K562 (cell line): Measurements from ENCODE around the gene ZNF302. TPM values are rescaled to one million over a fixed set of nuclear protein-coding genes. Genes with fewer than 3 reads are reported as not detected.

ENCODE experiments used
- ATAC-seq: fragments of 200-7000 bp; cut with Tn5 transposase; 3 replicates; pipeline ENCODE4 v1.9.1; 2020; ENCODE audit warnings: moderate library complexity
- Bru-seq: library from RNA; stranded (reverse); fragments of 400-500 nt; gene quantifications from one replicate; lab custom pipeline; 2021; lab: Mats Ljungman, UMichigan
- BruChase-seq, 2 experiments: library from RNA; stranded (reverse); fragments of 400-500 nt; gene quantifications; one replicate each; lab custom pipeline; 2021; lab: Mats Ljungman, UMichigan
- BruUV-seq: library from RNA; stranded (reverse); fragments of 400-500 nt; replicated peaks from 2 replicates; lab custom pipeline; 2021; lab: Mats Ljungman, UMichigan
- CTCF ChIA-PET: fragments of 300-600 bp; formaldehyde crosslinking; extraction: SDS; loops from one replicate; lab custom pipeline; 2021; ENCODE audit warnings: low intra/inter-chr PET ratio; lab: Yijun Ruan, JAX
- POLR2A ChIA-PET: fragments of 300-600, 350-650 bp; sonication (Branson Sonifier 250); formaldehyde crosslinking; extraction: SDS; loops from one replicate; lab custom pipeline; 2021; ENCODE audit warnings: antibody characterized with exemption, inconsistent platforms; lab: Yijun Ruan, JAX
- DNase-seq, 4 experiments: peaks; one replicate each; pipeline versions ENCODE4 v3.0.0 to v3.0.0-alpha.2; 2011 to 2018; ENCODE audit warnings: low spot score in 3 of 4, mixed read lengths in 3 of 4; ENCODE audit errors: extremely low read depth in 1 of 4
- FAIRE-seq: peaks from 2 replicates; lab custom pipeline; 2011; peaks lifted over from hg19 to GRCh38; lab: Jason Lieb, UNC
- H2AFZ ChIP-seq: 2 replicates; pipeline ENCODE4 v1.6.0; 2011; ENCODE audit warnings: low read depth, low read length, control low read depth, inconsistent platforms
- H3K27ac ChIP-seq: fragments of 200-600 bp; 3 replicates; pipeline ENCODE4 v1.8.0; 2011; ENCODE audit warnings: low read depth, mild to moderate bottlenecking, control low read depth, inconsistent platforms, low read length, moderate library complexity, mixed read lengths; ENCODE audit errors: extremely low read depth
- H3K27me3 ChIP-seq, 2 experiments: fragments of 300-600 bp in 1 of 2; 2 replicates in 1 of 2; 3 replicates in 1 of 2; pipeline versions ENCODE4 v1.6.0 to v1.8.0; 2011; ENCODE audit warnings: inconsistent platforms in 2 of 2, low read length in 2 of 2, mild to moderate bottlenecking in 1 of 2, mixed read lengths in 1 of 2, moderate library complexity in 1 of 2; ENCODE audit not compliant: control insufficient read depth in 2 of 2, insufficient read depth in 2 of 2
- H3K36me3 ChIP-seq: fragments of 300-600 bp; 3 replicates; pipeline ENCODE4 v1.8.0; 2011; ENCODE audit warnings: mild to moderate bottlenecking, low read length, inconsistent platforms; ENCODE audit not compliant: control insufficient read depth, insufficient read depth
- H3K4me1 ChIP-seq, 2 experiments: fragments of 200-600 bp in 1 of 2; replicated peaks in 1 of 2; 2 replicates in 1 of 2; 3 replicates in 1 of 2; pipeline versions ENCODE4 v1.5.1 to v1.8.0; 2011; ENCODE audit warnings: inconsistent platforms in 2 of 2, low read length in 2 of 2, mild to moderate bottlenecking in 1 of 2, mixed read lengths in 1 of 2, moderate library complexity in 1 of 2; ENCODE audit not compliant: control insufficient read depth in 2 of 2, insufficient read depth in 2 of 2
- H3K4me2 ChIP-seq: 2 replicates; pipeline ENCODE4 v1.6.1; 2011; ENCODE audit warnings: low read length, control low read depth, inconsistent platforms, mixed read lengths; ENCODE audit not compliant: insufficient read depth
- H3K4me3 ChIP-seq: fragments of 200-600 bp; sonication (generic), shearing (Covaris generic); 2 replicates; pipeline ENCODE4 v1.5.1; 2016; ENCODE audit warnings: control low read depth, inconsistent platforms
- H3K79me2 ChIP-seq: fragments of 200-600 bp; 3 replicates; pipeline ENCODE4 v1.8.0; 2011; ENCODE audit warnings: low read length, inconsistent platforms; ENCODE audit not compliant: control insufficient read depth, insufficient read depth
- H3K9ac ChIP-seq, 2 experiments: 2 replicates each; pipeline versions ENCODE4 v1.6.0 to v1.6.1; 2011; ENCODE audit warnings: low read depth in 2 of 2, low read length in 2 of 2, control low read depth in 1 of 2, inconsistent platforms in 1 of 2, mild to moderate bottlenecking in 1 of 2, mixed read lengths in 1 of 2; ENCODE audit not compliant: insufficient read depth in 1 of 2
- H3K9me1 ChIP-seq: one replicate; pipeline ENCODE4 v1.6.0; 2011; ENCODE audit warnings: inconsistent platforms, mild to moderate bottlenecking, low read length, moderate library complexity; ENCODE audit not compliant: control insufficient read depth, insufficient read depth
- H3K9me3 ChIP-seq: replicated peaks from 2 replicates; pipeline ENCODE4 v1.5.1; 2011; ENCODE audit warnings: low read depth, low read length, inconsistent platforms; ENCODE audit not compliant: control insufficient read depth, insufficient read depth
- H4K20me1 ChIP-seq: replicated peaks from 2 replicates; pipeline ENCODE4 v1.6.1; 2011; ENCODE audit warnings: low read length, inconsistent platforms, mixed read lengths; ENCODE audit not compliant: control insufficient read depth, insufficient read depth
- CHD2 ChIP-seq: IDR thresholded peaks from 2 replicates; pipeline ENCODE4 v1.6.1; 2011; ENCODE audit warnings: low read depth, low read length
- FOXA1 ChIP-seq: fragments of 450-650 bp; IDR thresholded peaks from 2 replicates; pipeline ENCODE4 v1.6.1; 2016; ENCODE audit warnings: mild to moderate bottlenecking, borderline replicate concordance
- IRF1 ChIP-seq: sonication (generic); formaldehyde crosslinking; IDR thresholded peaks from 2 replicates; pipeline ENCODE4 v1.8.0; 2022; ENCODE audit warnings: missing genetic modification reagents, mild to moderate bottlenecking, borderline replicate concordance
- NKRF ChIP-seq: fragments of 450-650 bp; IDR thresholded peaks from 2 replicates; pipeline ENCODE4 v1.6.1; 2016; ENCODE audit warnings: borderline replicate concordance
- RFX7 ChIP-seq: fragments of 250-450 bp; sonication (Bioruptor Pico); IDR thresholded peaks from 2 replicates; pipeline ENCODE4 v1.5.1; 2021; ENCODE audit warnings: mild to moderate bottlenecking
- TRIM28 ChIP-seq: fragments of 450-650 bp; IDR thresholded peaks from 2 replicates; pipeline ENCODE4 v1.6.1; 2017
- ZBTB2 ChIP-seq: fragments of 450-650 bp; IDR thresholded peaks from 2 replicates; pipeline ENCODE4 v1.6.1; 2016; ENCODE audit warnings: antibody characterized with exemption
- ZFPM2 ChIP-seq: fragments of 250-450 bp; sonication (Bioruptor Pico); IDR thresholded peaks from 2 replicates; pipeline ENCODE4 v1.5.1; 2022; ENCODE audit warnings: mild to moderate bottlenecking
- ZNF551 ChIP-seq: fragments of 250-450 bp; sonication (Bioruptor Pico); IDR thresholded peaks from 2 replicates; pipeline ENCODE4 v1.5.0; 2021; ENCODE audit warnings: mild to moderate bottlenecking, moderate library complexity
- ZNF586 ChIP-seq: fragments of 450-650 bp; formaldehyde crosslinking; conservative IDR thresholded peaks from 2 replicates; pipeline ENCODE4 v1.4.0; 2020; ENCODE audit warnings: mild to moderate bottlenecking, moderate library complexity
- ZNF778 ChIP-seq: fragments of 450-650 bp; formaldehyde crosslinking; IDR thresholded peaks from 2 replicates; pipeline ENCODE4 v1.4.0; 2020; ENCODE audit warnings: mild to moderate bottlenecking, moderate library complexity
- WGBS: fragments of 100-300 bp; shearing (Covaris generic); methylation state at CpG from one replicate; pipeline ENCODE4 v1.1.6; 2016; ENCODE audit warnings: low coverage, mixed read lengths; ENCODE audit not compliant: insufficient coverage; ENCODE audit errors: missing lambda C conversion rate; 5-methylcytosine and 5-hydroxymethylcytosine counted together
- in situ Hi-C: fragments of 300-500 bp; cut with MboI; formaldehyde crosslinking; loops from 4 replicates; pipeline ENCODE4 v1.15.0; 2018; ENCODE audit warnings: inconsistent platforms, mixed read lengths
- intact Hi-C: fragments of 100-400 bp; cut with micrococcal nuclease; formaldehyde crosslinking; loops from 2 replicates; pipeline ENCODE4 v1.14.2; 2022
- long read RNA-seq, 3 experiments: library from polyadenylated mRNA in 2 of 3; library from RNA in 1 of 3; unstranded in 2 of 3; stranded (forward) in 1 of 3; transcript quantifications; one replicate each; pipeline ENCODE4 v2.0.0, GENCODE V29; 2019 to 2022
- polyA minus RNA-seq, 3 experiments: library from RNA; depleted of rRNA, polyadenylated mRNA; stranded (reverse); fragments of >200 nt; gene quantifications; 2 replicates each; pipeline ENCODE4 v1.2.3, GENCODE V29; 2011
- polyA plus RNA-seq, 8 experiments: library from polyadenylated mRNA; depleted of rRNA in 4 of 8; stranded (reverse) in 5 of 8; unstranded in 3 of 8; fragments of >200 nt; fragmentation: Nextera tagmentation in 2 of 8; fragmentation: Illumina TruSeq in 1 of 8; extraction: Ambion mirVana in 2 of 8; extraction: Trizol in 1 of 8; gene quantifications; 2 replicates each; pipeline versions ENCODE4 v1.2.1 to v1.2.3, GENCODE V29; 2011 to 2014; ENCODE audit warnings: inconsistent platforms in 1 of 8, missing spikeins in 1 of 8
- total RNA-seq, 7 experiments: library from RNA; depleted of rRNA in 6 of 7; stranded (reverse); fragments of >200 nt in 6 of 7; fragmentation: Illumina TruSeq in 2 of 7; extraction: Trizol in 2 of 7; gene quantifications; 2 replicates each; pipeline versions ENCODE4 v1.2.1 to v1.2.3, GENCODE V29; 2011 to 2021; ENCODE audit warnings: low replicate concordance in 1 of 7

Gene ZNF302
- 0.21 and 1.0 TPM in 2 replicates for total RNA-seq (2011; cell fraction: chromatin; rRNA removed; ENCODE audit: low replicate concordance)
- total RNA-seq (2011; cell fraction: nucleolus; rRNA removed) = 0.33 and 0.53 TPM in 2 replicates
- 1.1 TPM in 2 replicates for total RNA-seq (2011; cell fraction: nucleoplasm; rRNA removed)
- 0.20 TPM in 1 of 2 replicates, not detected in the other for total RNA-seq (2014; rRNA removed)
- 0.29 and 0.44 TPM in 2 replicates for total RNA-seq (2014; rRNA removed; fragmentation: Illumina TruSeq; extraction: Trizol)
- 0.18 and 0.19 TPM in 2 replicates for total RNA-seq (2015; rRNA removed; fragmentation: Illumina TruSeq; extraction: Trizol)
- 0.24 and 0.56 TPM in 2 replicates for total RNA-seq (2021)
- 0.09 and 0.95 TPM in 2 replicates for polyA plus RNA-seq (2011; rRNA removed)
- 0.01 and 0.03 TPM in 2 replicates for polyA plus RNA-seq (2011; cell fraction: cytosol; rRNA removed)
- polyA plus RNA-seq (2011; cell fraction: nucleus; rRNA removed) = 0.39 and 0.97 TPM in 2 replicates
- polyA plus RNA-seq (2012) = 0.33 and 0.62 TPM in 2 replicates
- 0.30 and 0.39 TPM in 2 replicates for polyA plus RNA-seq (2014; fragmentation: Illumina TruSeq; extraction: Trizol)
- under 1 TPM; 0.08 to 0.10 TPM for polyA plus RNA-seq (2014; fragmentation: Nextera tagmentation; extraction: Ambion mirVana)
- 0.22 and 1.0 TPM in 2 replicates for polyA plus RNA-seq (2014; rRNA removed)
- 0.15 and 0.32 TPM in 2 replicates for polyA minus RNA-seq (2011; rRNA and poly(A)+ RNA removed)
- polyA minus RNA-seq (2011; cell fraction: cytosol; rRNA and poly(A)+ RNA removed) = not detected in 2 replicates
- polyA minus RNA-seq (2011; cell fraction: nucleus; rRNA and poly(A)+ RNA removed) = 0.11 and 0.13 TPM in 2 replicates
- percentile 36 among the genes with signal in this experiment for Bru-seq, nascent RNA
- percentile 28 among the genes with signal in this experiment for BruChase-seq, experiment 1, labeled RNA remaining after a 2-hour chase
- percentile 33 among the genes with signal in this experiment for BruChase-seq, experiment 2, labeled RNA remaining after a 6-hour chase
- long read RNA-seq, experiment 1, partial matches to known transcripts = 0 of 2 reads
- long read RNA-seq, experiment 1, other reads (novel, unspliced or antisense) = 0 of 2 reads
- long read RNA-seq, experiment 2 = 0 reads
- long read RNA-seq, experiment 3 = 0 reads

- Histone ChIP-seq H3K27me3 (peaks cover 0 to 15% of the 10 kb centered on the region in 2 experiments; a peak in 2 of 5 replicates), H3K9me3 (no peaks in the 10 kb centered on the region), H3K27ac (no peak within 1 kb of the TSS), H3K4me3 (no peak within 1 kb of the TSS), H4K20me1 (no peaks in the 10 kb centered on the region), H3K4me1 (peaks cover 0 to 6% of the 10 kb centered on the region in 2 experiments; a peak in 1 of 5 replicates), H3K9ac (no peak within 1 kb of the TSS), H2AFZ (peak within 1 kb of the TSS; percentile 45; the same call in 1 of the 2 replicates), H3K4me2 (no peak within 1 kb of the TSS), H3K36me3 (no peaks in the 10 kb centered on the region), H3K79me2 (no peaks in the 10 kb centered on the region), H3K9me1 (no peaks in the 10 kb centered on the region)
- POLR2A ChIA-PET = interaction anchor here (0.6 to 1.0 kb wide), 3 partner anchors 32 to 311 kb away, joined by 3 to 4 read pairs (median 4); no protein-coding TSS in a partner anchor
- FAIRE-seq (no peak), DNase-seq (peak; percentile 15 to 27 (median 20)), ATAC-seq (peak; percentile 83)
- intact Hi-C loops (no loop called here), in situ Hi-C loops (no loop called here)
- WGBS = 35% methylated on average over 67 of the region's 74 CpGs
- BruUV-seq = no TSS peak
- CTCF ChIA-PET = no interaction called here
- TF ChIP-seq ZBTB2 (no peak), ZNF778 (CRISPR knock-in tag) (no peak), TRIM28 (no peak), IRF1 (no peak), NKRF (no peak), ZNF586 (CRISPR knock-in tag) (no peak), CHD2 (peak; percentile 20; the same call in 1 of the 2 replicates), ZFPM2 (no peak), ZNF551 (no peak), RFX7 (CRISPR knock-in tag) (no peak), FOXA1 (no peak)
Measured at GRCh38 chr19:34677386-34678084, at the start of gene ZNF302. TSS of gene ZNF302 (plus strand) at chr19:34677678. CDS start at chr19:34678805, 1,127 bp downstream.
